ENCODE data around the gene MIPEP.

Gene MIPEP

GRCh38 chr13:23778002-23778652, 111.1 kb downstream of the MIPEP start:
- TF ChIP-seq ZBTB7A (IDR thresholded peaks at IDR 0.05; ENCODE audit: low read depth) (no peak), TCF12 (IDR thresholded peaks at IDR 0.05; ENCODE audit: low read depth) (no peak), EGR1 (IDR thresholded peaks at IDR 0.05) (no peak), REST (IDR thresholded peaks at IDR 0.05; ENCODE audit: low read depth) (no peak), USF1 (IDR thresholded peaks at IDR 0.05) (no peak), MAX (IDR thresholded peaks at IDR 0.05) (no peak), CREB1 (IDR thresholded peaks at IDR 0.05; ENCODE audit: low read depth) (no peak), CEBPB (IDR thresholded peaks at IDR 0.05) (no peak), NFIC (IDR thresholded peaks at IDR 0.05) (no peak), YY1 (IDR thresholded peaks at IDR 0.05; ENCODE audit: low read depth) (no peak), TAF1 (IDR thresholded peaks at IDR 0.05; ENCODE audit: low read depth) (no peak), RAD21 (IDR thresholded peaks at IDR 0.05; ENCODE audit: low read depth) (no peak)

- TF ChIP-seq YY1 (IDR thresholded peaks at IDR 0.05; ENCODE audit: low read depth): no peak
- TF ChIP-seq CEBPB (IDR thresholded peaks at IDR 0.05): no peak
Measured at GRCh38 chr13:23777575-23777870, 111.7 kb downstream of the MIPEP start.

GRCh38 chr13:23776698-23777574, 112.3 kb downstream of the MIPEP start:
- no peak for TF ChIP-seq CREB1 (IDR thresholded peaks at IDR 0.05; ENCODE audit: low read depth)
- TF ChIP-seq TCF12 (IDR thresholded peaks at IDR 0.05; ENCODE audit: low read depth): no peak
- no peak for TF ChIP-seq NFIC (IDR thresholded peaks at IDR 0.05)
- TF ChIP-seq USF1 (IDR thresholded peaks at IDR 0.05): no peak
- TF ChIP-seq TEAD4 (IDR thresholded peaks at IDR 0.05): no peak
- no peak for TF ChIP-seq ZBTB7A (IDR thresholded peaks at IDR 0.05; ENCODE audit: low read depth)
- no peak for TF ChIP-seq CEBPB (IDR thresholded peaks at IDR 0.05)
- TF ChIP-seq RAD21 (IDR thresholded peaks at IDR 0.05; ENCODE audit: low read depth): no peak
- TF ChIP-seq TAF1 (IDR thresholded peaks at IDR 0.05; ENCODE audit: low read depth): no peak
- TF ChIP-seq EGR1 (IDR thresholded peaks at IDR 0.05): no peak
- TF ChIP-seq REST (IDR thresholded peaks at IDR 0.05; ENCODE audit: low read depth): no peak
- no peak for TF ChIP-seq YY1 (IDR thresholded peaks at IDR 0.05; ENCODE audit: low read depth)
- TF ChIP-seq FOXM1 (IDR thresholded peaks at IDR 0.05; ENCODE audit: borderline replicate concordance, low read depth): no peak
- no peak for TF ChIP-seq EP300 (IDR thresholded peaks at IDR 0.05; ENCODE audit: borderline replicate concordance)
- TF ChIP-seq MAX (IDR thresholded peaks at IDR 0.05): no peak

GRCh38 chr13:23772717-23773116, 116.5 kb downstream of the MIPEP start:
- no peak for TF ChIP-seq TAF1 (IDR thresholded peaks at IDR 0.05; ENCODE audit: low read depth)
- no peak for TF ChIP-seq TCF12 (IDR thresholded peaks at IDR 0.05; ENCODE audit: low read depth)
- no peak for TF ChIP-seq EGR1 (IDR thresholded peaks at IDR 0.05)
- TF ChIP-seq ZBTB7A (IDR thresholded peaks at IDR 0.05; ENCODE audit: low read depth): no peak
- TF ChIP-seq NFIC (IDR thresholded peaks at IDR 0.05): no peak
- TF ChIP-seq RAD21 (IDR thresholded peaks at IDR 0.05; ENCODE audit: low read depth): no peak
- no peak for TF ChIP-seq FOXM1 (IDR thresholded peaks at IDR 0.05; ENCODE audit: borderline replicate concordance, low read depth)
- no peak for TF ChIP-seq YY1 (IDR thresholded peaks at IDR 0.05; ENCODE audit: low read depth)
- TF ChIP-seq MAX (IDR thresholded peaks at IDR 0.05): no peak
- TF ChIP-seq CREB1 (IDR thresholded peaks at IDR 0.05; ENCODE audit: low read depth): no peak
- TF ChIP-seq TEAD4 (IDR thresholded peaks at IDR 0.05): no peak
- TF ChIP-seq USF1 (IDR thresholded peaks at IDR 0.05): no peak
- no peak for TF ChIP-seq CEBPB (IDR thresholded peaks at IDR 0.05)
- no peak for TF ChIP-seq EP300 (IDR thresholded peaks at IDR 0.05; ENCODE audit: borderline replicate concordance)
- TF ChIP-seq REST (IDR thresholded peaks at IDR 0.05; ENCODE audit: low read depth): no peak
